SKM-1 treated with dmso at 0.1 percent for 144 hours (cell line): Measurements from ENCODE around the gene PSMD6.
A peak's percentile ranks its signal among the peaks of the same experiment; 100 is the strongest.

Experiments
- DNase-seq: peaks from one replicate; lab custom pipeline; 2025; ENCODE audit not compliant: unreplicated experiment; lab: John Stamatoyannopoulos, UW

The PSMD6 gene

DNA sequence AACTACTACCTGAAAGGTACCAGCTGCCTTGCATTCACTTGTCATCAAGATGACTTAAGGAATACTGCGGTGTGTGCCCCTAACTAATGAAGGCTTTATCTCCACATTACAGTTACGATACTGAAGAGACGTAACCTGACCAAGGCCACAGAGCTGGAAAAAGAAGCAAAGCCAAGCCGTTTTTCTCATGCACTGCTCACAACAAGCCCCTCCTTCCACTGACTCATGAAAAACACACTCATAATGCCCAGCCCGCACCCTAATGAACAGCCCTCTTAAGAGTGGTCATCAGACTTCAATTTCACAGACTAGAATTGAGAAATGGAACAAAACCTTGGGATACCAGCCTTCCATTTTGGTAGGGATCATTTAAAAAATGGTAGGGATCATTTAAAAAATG is 11.6 kb downstream of the PSMD6 start:
- no peak for DNase-seq

DNA sequence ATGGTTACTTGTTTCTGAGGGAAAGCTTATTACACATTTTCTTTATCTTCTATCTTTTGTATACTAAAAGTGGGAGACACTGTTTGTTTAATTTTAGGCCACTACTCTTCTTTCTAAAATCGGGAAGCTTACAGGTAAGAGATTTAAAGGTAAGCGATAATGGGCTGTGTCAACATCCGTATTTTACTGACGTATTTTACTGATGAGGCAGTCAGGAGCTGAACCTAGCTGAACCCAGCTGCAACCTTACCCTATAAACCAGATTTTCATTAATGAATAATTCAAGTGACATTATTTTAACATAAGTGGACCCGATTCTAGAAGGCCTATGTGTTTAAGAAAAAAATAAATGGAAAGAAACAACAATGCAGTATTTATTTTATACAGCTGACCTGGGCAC is 13.1 kb downstream of the PSMD6 start:
- no peak for DNase-seq

DNA sequence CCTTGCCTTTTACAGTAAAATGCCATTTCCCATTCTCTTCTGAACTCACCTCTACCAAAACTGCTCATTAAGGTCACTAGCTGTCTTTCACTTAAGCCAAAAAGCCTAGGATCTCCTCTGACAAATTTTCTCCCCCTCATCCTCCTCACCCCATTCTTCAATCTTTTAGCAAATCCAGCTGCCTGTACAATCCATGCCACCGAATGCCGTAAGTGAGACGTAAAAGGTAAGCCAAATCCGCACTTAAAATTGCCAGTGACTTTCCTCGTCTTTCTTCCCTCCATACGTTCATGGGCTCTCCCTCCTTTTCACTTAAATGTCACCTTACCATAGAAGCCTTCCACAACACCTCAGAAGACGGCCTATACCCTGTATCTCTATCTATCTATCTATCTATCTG is 13.8 kb downstream of the PSMD6 start:
- no peak for DNase-seq

DNA sequence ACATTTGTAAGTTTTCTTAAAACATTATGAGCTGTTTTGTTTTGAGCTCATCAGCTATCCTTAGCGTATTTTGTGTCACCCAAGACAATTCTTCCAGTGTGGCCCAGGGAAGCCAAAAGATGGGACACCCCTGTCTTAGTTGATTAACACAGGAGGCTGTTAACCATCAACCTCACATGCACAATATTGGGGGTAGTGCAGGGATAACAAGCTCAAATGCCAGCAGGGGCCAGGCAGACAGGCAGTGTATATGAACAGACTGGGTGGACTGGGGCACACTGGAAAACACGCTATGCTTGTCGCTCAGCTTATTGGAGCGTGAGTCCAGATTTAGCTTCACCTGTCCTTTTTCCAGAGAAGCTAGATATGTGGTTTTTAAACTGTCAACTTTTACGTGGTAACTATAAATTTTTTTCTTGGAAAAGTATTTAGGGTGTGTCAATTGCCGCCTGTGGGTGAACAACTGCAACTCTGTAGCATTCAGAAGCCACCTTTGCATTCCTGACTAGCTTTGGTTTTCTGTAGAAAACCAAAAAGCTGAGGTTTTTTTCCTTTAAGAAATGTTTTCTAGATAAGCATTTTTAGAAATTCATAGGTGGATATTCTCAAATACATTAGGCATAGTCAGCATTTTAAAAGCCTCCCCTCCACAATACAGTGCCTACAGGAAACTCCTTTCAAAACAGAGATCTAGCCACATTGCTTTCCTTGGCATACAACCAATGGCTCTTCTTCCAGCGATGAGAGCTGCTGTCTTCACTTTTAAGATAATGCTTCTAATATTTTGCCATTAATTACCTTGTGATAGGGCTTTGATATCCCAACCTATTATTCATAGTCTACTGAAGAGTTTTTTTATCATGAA is 14.6 kb downstream of the PSMD6 start:
- DNase-seq, result no peak

DNA sequence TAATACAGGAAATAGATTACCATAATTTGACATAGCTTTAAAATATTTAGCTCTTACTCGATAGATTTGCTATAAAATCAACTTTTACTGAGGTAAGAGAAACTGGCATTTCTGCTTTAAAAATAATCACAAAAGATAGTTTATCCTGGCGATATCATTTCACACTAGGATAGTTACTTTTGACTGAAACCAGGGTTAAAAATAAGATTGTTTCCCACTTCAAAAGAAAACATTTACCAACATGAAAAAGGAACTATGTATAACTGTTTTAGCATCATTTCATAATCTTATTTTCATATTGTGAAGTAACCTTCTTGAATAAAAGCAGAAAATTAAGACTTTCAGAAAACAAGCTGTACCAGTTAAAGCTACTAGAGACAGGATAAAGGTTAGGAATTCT is 15.3 kb downstream of the PSMD6 start:
- DNase-seq, result no peak

DNA sequence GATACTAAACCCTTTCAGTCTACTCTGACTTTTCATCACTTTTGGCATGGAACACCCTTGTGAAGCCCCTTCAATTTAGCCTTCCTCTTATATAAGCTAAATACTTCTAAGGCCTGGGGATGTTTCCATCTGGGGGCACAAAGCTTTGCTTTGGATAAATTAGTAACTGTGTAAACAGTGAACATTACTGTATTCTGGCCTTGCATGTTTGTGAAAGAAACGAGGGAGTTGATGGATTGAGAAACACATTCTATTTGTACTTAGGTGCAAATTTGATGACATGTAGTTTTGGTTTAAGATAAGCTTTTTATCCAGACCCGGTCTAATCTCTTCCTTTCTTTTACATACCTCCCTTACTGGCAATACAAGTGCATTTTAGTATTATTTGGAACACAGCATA is 19.7 kb downstream of the PSMD6 start:
- no peak for DNase-seq

DNA sequence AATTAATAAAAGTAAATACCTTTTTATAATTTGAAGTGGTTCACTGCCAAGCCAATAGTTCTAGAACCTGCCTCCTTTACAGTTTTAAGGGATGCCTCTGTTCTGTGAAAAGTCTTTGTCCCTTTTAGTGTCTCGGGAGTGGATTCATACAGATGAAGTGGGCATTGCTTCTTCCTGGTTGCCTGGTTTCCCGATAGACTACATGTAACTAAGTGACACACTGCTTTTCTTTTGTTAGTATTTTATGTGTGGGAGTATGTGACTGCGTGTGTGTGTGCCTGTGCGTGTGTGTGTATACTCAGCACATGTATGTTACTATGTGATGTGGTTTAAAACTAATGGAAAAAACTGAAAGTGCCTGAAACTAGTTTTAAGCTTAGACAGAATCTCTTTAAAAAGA is 21.1 kb downstream of the PSMD6 start:
- no peak for DNase-seq

DNA sequence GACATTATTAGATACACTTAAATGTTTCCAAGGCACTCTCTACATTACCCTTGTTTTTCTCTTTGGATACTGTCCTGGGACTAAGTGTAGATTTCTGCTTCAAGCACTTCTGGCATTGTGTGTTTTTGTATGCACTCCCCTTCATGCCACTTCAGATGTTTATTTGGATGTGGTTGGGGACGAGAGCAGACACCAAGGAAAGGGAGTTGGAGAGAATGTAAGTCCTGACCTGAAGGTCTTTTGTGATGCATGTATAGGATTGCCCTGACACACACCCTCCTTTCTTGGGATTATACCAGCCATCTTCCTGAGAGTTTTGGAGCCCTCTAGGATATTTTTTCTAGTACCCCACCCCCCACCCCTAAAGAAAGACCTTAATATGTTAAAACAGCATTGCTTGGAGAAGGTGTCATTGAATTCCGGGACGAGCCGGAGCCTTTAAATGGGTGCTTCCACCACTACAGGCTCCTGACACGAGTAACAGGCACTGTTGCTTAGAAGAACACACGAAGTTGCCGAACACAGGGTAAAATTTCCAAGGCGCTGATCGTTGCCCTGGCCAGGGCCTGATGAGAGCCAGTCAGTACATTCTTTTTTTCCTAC is 22.7 kb downstream of the PSMD6 start:
- no peak for DNase-seq

DNA sequence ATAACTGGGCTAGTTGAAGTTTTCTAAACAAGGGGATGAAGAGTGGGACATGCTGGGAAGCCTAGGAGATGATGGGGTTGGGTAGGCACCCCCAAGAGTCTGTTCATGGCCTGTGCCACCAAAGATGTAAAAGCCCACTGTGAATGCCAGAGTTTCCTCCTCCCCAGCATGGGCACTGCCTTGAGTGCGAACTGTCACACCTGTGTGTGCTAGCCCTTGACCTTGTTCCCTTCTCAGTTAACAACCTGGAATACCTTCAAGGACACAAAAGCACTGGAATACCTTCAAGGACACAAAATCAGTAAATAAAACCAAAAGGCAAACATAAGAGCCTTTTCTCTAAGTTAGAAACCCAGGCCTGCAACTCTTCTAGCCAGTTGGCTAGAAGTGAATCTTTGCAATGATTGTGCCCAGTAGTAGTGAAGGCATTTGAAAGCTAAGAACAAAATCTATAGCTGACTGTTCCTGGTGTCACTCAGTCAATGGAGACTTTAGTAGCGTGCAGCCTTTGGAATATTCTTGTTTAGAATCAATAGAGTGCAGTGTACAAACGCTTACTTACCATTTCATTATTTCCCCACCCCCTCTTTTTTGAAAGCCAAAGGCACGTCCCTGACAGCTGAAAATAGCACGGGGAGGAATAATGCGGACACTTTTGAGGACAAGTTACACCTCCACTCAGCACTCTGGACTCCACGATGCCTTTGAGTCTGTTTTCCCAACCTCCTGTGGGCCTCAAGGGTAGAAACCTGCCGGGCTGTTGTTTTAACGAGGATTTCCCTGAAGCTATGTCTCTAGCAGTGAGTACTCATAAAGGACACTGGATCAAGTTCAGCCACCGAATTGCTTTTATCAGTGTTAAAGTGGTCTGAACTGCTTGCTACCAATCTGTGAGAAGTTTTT is 24.2 kb downstream of the PSMD6 start:
- no peak for DNase-seq

DNA sequence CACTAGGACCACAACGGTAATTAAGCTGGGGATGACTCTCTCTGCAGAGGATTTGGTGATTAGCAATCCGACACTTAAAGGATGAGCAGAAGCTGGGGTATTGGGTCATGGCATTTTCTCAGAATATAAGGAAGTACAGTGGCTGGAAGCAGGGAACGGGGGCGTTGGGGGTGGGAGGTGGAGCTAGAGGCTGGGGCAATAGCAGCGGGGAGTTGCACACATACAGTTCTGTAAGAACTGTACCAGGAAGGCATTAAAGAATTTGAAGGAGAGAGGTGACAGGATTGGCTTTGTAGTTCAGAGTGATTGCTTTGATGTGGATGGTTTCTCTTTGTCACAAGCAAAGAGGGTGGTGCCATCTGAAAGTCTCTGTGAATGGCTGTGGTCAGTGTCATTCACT is 28.2 kb downstream of the PSMD6 start:
- no peak for DNase-seq

DNA sequence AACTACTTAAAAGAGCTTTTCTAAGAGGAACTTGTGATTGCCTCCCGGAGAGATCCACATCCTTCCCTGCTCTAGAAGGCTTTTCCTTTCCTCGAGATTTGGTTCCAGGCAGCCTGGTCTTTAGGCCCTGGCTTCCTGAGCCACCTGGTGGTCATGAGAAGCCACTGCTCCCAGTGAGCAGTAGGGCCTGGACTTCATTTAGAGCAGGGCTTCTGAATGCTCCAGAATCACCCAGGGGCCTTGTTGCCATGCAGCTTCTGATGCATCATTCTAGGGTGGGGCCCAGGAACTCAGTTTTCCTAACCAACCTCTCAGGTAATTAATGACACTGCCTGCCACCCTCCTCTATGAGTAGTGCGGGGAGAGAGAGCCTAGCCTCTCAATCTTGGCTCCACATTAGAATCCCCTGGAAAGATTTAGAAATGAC is 29.6 kb downstream of the PSMD6 start:
- DNase-seq, result peak; percentile 11

DNA sequence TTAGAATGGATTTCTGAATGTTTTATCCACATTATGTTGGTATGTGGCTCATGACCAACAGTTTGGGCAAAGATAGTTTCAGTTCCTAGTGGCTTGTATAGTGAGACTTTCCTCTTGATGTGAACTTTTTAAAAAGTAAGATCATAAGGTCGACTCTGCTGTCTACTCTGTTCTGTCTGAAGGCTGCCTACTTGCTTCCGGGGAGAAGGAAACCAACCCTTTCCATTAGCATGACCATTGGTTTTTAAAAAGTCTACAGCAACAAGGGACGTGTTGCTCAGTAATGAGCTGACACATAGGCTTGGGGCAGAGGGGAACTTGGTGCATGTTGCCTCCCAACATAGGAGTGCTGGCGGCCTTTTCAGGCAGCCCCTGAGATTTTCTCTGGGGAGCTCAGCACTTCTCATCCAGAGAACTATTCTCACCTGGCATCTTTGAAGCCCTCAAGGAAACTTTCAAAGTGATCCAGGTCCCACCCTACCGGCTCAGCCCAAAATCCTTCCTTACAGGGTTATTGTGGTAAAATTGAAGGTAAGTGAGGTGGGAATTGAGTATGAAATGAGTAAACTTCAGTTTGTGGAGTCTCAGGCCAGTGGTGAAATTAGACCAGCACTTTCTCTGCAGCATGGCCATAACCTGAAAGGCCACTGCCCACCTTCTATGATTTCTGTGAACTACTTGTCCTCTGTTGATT is 30.6 kb downstream of the PSMD6 start:
- no peak for DNase-seq

DNA sequence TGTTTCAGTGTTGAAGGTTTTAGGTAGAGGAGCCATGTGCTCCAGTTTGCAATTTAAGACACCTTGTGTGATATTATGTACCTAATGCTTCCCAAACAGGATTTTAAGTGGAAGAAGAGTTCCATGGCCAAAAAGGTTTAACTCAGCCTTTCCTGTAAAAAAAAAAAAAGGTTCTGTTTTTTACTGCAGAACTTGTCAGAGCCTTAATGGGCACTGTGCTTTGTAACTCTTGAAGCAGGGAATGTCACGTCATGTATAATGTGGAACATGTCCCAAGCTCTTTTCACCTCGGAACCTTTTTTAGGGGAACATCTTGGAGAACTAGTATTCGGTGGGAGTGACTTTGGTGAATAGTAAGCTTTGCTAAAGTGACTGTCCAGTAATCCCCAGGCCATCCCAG is 31.6 kb downstream of the PSMD6 start:
- no peak for DNase-seq

DNA sequence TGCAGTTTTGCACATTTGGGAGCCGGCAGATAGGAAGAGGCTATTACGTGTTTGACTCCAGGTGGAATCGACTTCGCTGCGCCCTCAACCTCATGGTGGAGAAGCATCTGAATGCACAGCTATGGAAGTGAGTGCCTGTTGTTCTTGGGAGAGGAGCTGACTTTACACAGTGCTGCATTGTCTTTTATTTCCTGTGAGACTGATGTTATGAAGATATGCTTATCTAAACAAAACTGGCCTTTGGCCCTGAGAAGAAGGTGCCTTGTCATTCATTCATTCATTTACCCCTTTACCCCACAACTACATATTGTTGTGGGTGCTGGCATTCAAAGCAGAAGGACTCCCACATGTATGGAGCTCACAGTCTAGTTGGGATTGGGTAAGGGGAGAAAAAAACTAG is 32.6 kb downstream of the PSMD6 start:
- DNase-seq, result no peak

DNA sequence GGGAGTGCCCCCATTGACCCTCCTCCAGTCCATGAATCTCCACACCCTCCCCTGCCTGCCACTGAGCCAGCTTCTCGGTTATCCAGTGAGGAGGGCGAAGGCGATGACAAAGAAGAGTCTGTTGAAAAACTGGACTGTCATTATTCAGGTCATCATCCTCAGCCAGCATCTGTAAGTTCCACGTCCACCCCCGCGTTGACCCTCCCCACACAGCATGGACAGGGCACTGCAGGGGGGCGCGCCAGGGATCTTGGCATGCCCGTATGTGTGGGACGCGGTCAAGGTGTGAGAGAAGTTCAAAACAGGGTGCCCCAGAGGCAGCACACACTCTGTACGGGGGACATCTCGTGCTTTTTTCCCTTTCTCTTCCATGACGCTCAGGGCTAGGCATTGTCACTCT is 33.1 kb downstream of the PSMD6 start:
- DNase-seq, result no peak

DNA sequence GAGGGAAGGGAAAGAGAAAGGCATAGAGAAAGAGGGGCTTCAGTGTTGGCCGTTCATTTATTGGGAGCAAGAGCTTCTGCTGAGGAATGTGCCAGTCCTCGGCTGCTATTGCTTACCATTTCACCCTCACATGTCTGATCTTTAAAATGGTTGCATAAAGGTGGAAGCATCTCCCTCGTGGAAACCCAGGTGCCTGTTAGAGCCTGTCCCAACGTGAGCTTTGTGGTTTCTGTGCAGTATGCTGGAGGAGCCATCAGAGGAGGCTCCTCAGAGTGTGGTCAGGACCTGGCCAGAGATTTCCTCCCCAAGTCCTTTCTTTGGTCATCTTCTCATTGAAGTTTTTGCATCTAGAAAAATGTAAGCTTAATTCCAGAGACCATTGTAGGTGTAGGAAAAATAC is 34.4 kb downstream of the PSMD6 start:
- no peak for DNase-seq

DNA sequence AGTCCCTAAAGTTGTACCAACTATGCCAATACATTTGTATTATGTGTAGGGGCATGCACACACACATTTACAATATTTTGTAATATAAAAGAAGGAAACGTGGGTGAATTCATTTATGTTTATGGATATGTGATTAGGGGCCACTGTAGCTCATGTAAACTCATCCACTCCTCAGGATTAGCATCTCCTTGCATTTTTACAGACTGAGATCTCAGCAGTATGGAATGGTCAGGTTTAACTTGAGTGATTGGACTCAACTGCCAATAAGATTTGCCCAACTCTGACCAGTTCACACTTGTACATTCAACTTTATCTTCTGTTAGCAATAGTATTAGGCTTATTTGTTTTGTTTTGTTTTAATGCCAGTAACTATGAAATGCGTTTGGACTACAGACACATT is 36.5 kb downstream of the PSMD6 start:
- no peak for DNase-seq

DNA sequence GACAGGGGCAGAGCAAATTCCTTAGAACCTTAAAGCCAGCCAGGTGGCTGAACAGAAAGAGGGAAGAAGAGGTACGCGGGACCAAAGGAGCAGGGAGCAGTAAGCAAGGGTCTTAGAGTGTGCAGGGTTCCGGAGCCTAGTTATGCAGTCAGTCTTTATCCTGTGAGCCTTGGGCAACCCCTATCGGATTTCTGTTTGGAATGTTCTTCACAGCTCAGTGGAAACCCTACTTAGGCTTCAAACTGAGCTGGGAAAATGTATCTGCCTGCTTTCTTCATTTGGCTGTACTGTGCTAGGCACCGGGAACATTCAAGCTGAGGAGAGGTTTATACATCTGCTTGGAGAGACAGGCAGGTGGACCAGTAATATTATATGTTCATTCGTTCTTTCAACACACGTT is 37.1 kb downstream of the PSMD6 start:
- no peak for DNase-seq

DNA sequence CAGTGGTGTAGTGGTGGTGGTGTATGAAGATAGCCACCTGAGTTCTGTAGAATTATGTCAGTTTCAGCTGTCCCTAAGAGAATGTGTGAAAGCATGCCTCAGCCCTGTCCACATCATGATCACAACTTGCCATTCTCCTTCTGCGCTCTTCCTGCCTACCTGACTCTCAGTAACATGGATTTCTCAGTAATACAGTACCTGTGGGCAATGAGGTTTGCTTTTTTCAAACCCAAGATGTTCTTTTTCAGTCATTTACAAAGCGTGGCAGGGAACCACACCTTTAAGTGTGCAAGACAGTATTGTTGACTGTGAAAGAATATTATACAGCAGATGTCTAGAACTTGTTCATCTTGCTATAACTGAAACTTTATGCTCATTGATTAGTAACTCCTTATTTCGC is 38.9 kb downstream of the PSMD6 start:
- DNase-seq, result no peak

DNA sequence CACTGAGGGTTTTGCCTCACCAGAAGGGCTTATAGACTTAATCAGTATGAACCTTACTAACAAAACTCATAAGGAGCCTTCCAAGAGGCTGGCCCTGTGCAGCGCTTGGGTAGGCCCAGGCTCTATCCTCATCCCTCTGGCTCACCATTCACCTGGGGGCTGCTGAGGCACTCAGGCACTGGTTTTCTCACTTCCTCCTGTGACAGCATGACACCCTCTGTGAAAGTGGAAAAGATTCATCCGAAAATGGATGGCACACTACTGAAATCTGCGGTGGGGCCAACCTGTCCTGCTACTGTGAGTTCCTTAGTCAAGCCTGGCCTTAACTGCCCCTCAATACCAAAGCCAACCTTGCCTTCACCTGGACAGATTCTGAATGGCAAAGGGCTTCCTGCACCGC is 41.3 kb downstream of the PSMD6 start:
- no peak for DNase-seq

DNA sequence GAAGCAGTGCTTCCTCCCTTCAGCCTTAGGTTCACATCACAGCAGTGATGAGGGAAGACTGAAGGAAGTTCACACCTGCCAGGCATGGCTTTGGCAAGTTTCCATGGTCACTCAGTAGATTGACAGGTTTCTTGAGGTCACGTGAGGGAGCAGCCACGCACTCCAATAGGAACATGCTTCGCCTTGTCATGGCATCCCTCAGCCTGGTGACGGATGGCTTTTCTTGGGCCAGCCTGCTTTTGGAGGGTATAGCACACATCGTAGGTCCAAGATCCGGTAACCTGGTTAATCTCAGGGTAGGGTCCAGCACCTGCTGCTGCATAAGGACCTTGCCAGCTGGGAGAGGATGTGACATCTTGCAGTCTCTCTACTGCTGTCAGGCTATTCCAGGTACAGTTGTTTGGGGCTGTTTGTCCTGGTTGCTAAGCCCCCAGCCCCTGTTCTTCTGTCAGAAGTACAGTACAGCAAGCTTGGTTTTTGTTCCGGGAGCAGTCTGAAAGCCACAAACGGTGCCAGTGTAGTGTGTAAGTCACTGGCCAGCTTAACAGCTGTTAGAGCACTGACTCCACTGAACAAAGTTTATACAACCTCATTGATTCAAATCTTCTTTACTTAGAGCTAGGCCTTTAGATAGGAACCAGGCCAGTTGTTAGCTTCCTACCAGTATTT is 42.3 kb downstream of the PSMD6 start:
- no peak for DNase-seq
